Testis (tissue), 2 donors: ENCODE data around the gene CADM4.

Experiments
- POLR2A ChIP-seq: fragments of 450-650 bp; IDR thresholded peaks from one replicate; pipeline ENCODE4 v1.6.1; 2017; ENCODE audit warnings: antibody characterized with exemption, mild to moderate bottlenecking, moderate library complexity
- TF ChIP-seq, protein P1 (sequence below), 3 experiments: fragments of 450-650 bp in 2 of 3; fragments of 200-600 bp in 1 of 3; sonication (generic) in 1 of 3; IDR thresholded peaks; one replicate each; pipeline ENCODE4 v1.5.1; 2016 to 2019; ENCODE audit warnings: antibody characterized with exemption in 3 of 3, mild to moderate bottlenecking in 2 of 3, moderate library complexity in 1 of 3

- TF ChIP-seq POLR2A: no peak
- TF ChIP-seq, protein P1, sequence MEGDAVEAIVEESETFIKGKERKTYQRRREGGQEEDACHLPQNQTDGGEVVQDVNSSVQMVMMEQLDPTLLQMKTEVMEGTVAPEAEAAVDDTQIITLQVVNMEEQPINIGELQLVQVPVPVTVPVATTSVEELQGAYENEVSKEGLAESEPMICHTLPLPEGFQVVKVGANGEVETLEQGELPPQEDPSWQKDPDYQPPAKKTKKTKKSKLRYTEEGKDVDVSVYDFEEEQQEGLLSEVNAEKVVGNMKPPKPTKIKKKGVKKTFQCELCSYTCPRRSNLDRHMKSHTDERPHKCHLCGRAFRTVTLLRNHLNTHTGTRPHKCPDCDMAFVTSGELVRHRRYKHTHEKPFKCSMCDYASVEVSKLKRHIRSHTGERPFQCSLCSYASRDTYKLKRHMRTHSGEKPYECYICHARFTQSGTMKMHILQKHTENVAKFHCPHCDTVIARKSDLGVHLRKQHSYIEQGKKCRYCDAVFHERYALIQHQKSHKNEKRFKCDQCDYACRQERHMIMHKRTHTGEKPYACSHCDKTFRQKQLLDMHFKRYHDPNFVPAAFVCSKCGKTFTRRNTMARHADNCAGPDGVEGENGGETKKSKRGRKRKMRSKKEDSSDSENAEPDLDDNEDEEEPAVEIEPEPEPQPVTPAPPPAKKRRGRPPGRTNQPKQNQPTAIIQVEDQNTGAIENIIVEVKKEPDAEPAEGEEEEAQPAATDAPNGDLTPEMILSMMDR (IDR thresholded peaks at IDR 0.05): no peak
Measured at GRCh38 chr19:43648633-43649032, 9.0 kb upstream of the CADM4 start.
